Activated T-helper 1 cell treated with anti-CD3 and anti-CD28 coated beads, Interleukin-12 subunit alpha, Interleukin-12 subunit beta, Interleukin-2, Interleukin-4 antibody, amounts not matched to agents 30 ng/mL and 10 ng/mL and 1 ng/mL, durations not matched to agents 14 hours and 24 hours and 36 hours (primary cell): ENCODE measurements around the gene PPME1. TPM values are rescaled to one million over a fixed set of nuclear protein-coding genes. Genes with fewer than 3 reads are reported as not detected.
"Not testable (repeated sequence)": the region's sequence is repeated elsewhere in the genome, so short reads cannot be mapped to it uniquely, and the experiment has no call there.

Experiments used
- DNase-seq: peaks from one replicate; pipeline ENCODE4 v3.0.0; 2021; ENCODE audit warnings: low spot score
- H3K27ac Mint-ChIP-seq: one replicate; pipeline ENCODE4 v1.8.0; 2021; ENCODE audit warnings: mild to moderate bottlenecking, mixed read lengths
- H3K27me3 Mint-ChIP-seq: one replicate; pipeline ENCODE4 v1.8.0; 2022; ENCODE audit warnings: mild to moderate bottlenecking, moderate library complexity, mixed read lengths; ENCODE audit not compliant: insufficient read depth
- H3K36me3 Mint-ChIP-seq: one replicate; pipeline ENCODE4 v1.8.0; 2021; ENCODE audit warnings: low read depth, mixed read lengths
- H3K4me1 Mint-ChIP-seq: one replicate; pipeline ENCODE4 v1.8.0; 2021; ENCODE audit warnings: low read depth, mixed read lengths
- H3K4me3 Mint-ChIP-seq: one replicate; pipeline ENCODE4 v1.8.0; 2021; ENCODE audit warnings: mild to moderate bottlenecking, moderate library complexity, mixed read lengths
- H3K9me3 Mint-ChIP-seq: one replicate; pipeline ENCODE4 v1.8.0; 2021; ENCODE audit warnings: mixed read lengths
- intact Hi-C: fragments of 100-400 bp; cut with micrococcal nuclease; formaldehyde crosslinking; loops from one replicate; pipeline ENCODE4 v1.15.1; 2024
- total RNA-seq: library from RNA; stranded (reverse); gene quantifications from 2 replicates; pipeline ENCODE4 v1.2.3, GENCODE V29; 2022

Gene PPME1
- 64.8 and 68.1 TPM in 2 replicates for total RNA-seq

GRCh38 chr11:74170694-74171629, at the start of gene PPME1, which contains the start of gene C2CD3:
PPME1 (plus strand) TSS chr11:74171289; CDS start chr11:74171422, 133 bp downstream.
C2CD3 (minus strand) TSS chr11:74171002; CDS start chr11:74170792, 210 bp downstream.
- intact Hi-C loops: loop anchor here (1.0 to 2.0 kb wide), 11 partner anchors 176 to 573 kb away; partner anchors contain the start of genes COA4, FAM168A, LIPT2 and PAAF1
- H3K27ac Mint-ChIP-seq: no peak within 1 kb of the TSS
- no peaks in the 10 kb centered on the region for H3K27me3 Mint-ChIP-seq
- peak; percentile 99 for DNase-seq
- H3K4me1 Mint-ChIP-seq: peaks cover 11% of the 10 kb centered on the region
- H3K9me3 Mint-ChIP-seq: no peaks in the 10 kb centered on the region
- no peak within 1 kb of the TSS for H3K4me3 Mint-ChIP-seq
- peaks cover 7% of the 10 kb centered on the region for H3K36me3 Mint-ChIP-seq

GRCh38 chr11:74121804-74122203, 49.3 kb upstream of the PPME1 start:
- Mint-ChIP-seq H3K4me1 (no peaks in the 10 kb centered on the region), H3K36me3 (peaks cover 19% of the 10 kb centered on the region), H3K9me3 (peaks cover 5% of the 10 kb centered on the region), H3K27me3 (no peaks in the 10 kb centered on the region), H3K27ac (peak overlapping the region; percentile 6), H3K4me3 (no peak overlapping the region)
- no peak for DNase-seq
- intact Hi-C loops: no loop called here

GRCh38 chr11:74123008-74123448, 48.1 kb upstream of the PPME1 start:
- intact Hi-C loops: no loop called here
- Mint-ChIP-seq H3K4me3 (no peak overlapping the region), H3K36me3 (peaks cover 19% of the 10 kb centered on the region), H3K27me3 (no peaks in the 10 kb centered on the region), H3K4me1 (no peaks in the 10 kb centered on the region), H3K27ac (no peak overlapping the region), H3K9me3 (peaks cover 5% of the 10 kb centered on the region)
- DNase-seq: no peak

GRCh38 chr11:74129121-74129520, 42.0 kb upstream of the PPME1 start:
- intact Hi-C loops, DNase-seq, H3K4me1 Mint-ChIP-seq, H3K27ac Mint-ChIP-seq, H3K9me3 Mint-ChIP-seq, H3K27me3 Mint-ChIP-seq, H3K4me3 Mint-ChIP-seq: not testable (repeated sequence)
- peaks cover 20% of the 10 kb centered on the region for H3K36me3 Mint-ChIP-seq

- Mint-ChIP-seq H3K4me3 (no peak overlapping the region), H3K27me3 (no peaks in the 10 kb centered on the region), H3K9me3 (no peaks in the 10 kb centered on the region), H3K36me3 (peaks cover 27% of the 10 kb centered on the region), H3K4me1 (no peaks in the 10 kb centered on the region), H3K27ac (no peak overlapping the region)
- DNase-seq: no peak
- intact Hi-C loops: no loop called here
These were observed 38.3 kb upstream of the PPME1 start for GRCh38 chr11:74132833-74133232.

- Mint-ChIP-seq H3K27me3 (no peaks in the 10 kb centered on the region), H3K4me1 (no peaks in the 10 kb centered on the region), H3K27ac (no peak overlapping the region), H3K9me3 (no peaks in the 10 kb centered on the region), H3K36me3 (peaks cover 31% of the 10 kb centered on the region), H3K4me3 (no peak overlapping the region)
- intact Hi-C loops: no loop called here
- no peak for DNase-seq
These were observed 37.7 kb upstream of the PPME1 start for GRCh38 chr11:74133436-74133835.

- no peak for DNase-seq
- Mint-ChIP-seq H3K9me3 (no peaks in the 10 kb centered on the region), H3K36me3 (peaks cover 32% of the 10 kb centered on the region), H3K4me1 (no peaks in the 10 kb centered on the region), H3K27ac (no peak overlapping the region), H3K27me3 (no peaks in the 10 kb centered on the region), H3K4me3 (no peak overlapping the region)
- intact Hi-C loops: no loop called here
These were observed 36.4 kb upstream of the PPME1 start for GRCh38 chr11:74134661-74135060.

- Mint-ChIP-seq H3K27me3 (no peaks in the 10 kb centered on the region), H3K36me3 (peaks cover 29% of the 10 kb centered on the region), H3K27ac (no peak overlapping the region), H3K4me1 (no peaks in the 10 kb centered on the region), H3K9me3 (no peaks in the 10 kb centered on the region), H3K4me3 (no peak overlapping the region)
- no peak for DNase-seq
- intact Hi-C loops: no loop called here
These were observed 35.8 kb upstream of the PPME1 start for GRCh38 chr11:74135127-74135840.

GRCh38 chr11:74138021-74138420, 33.1 kb upstream of the PPME1 start:
- Mint-ChIP-seq H3K4me1 (no peaks in the 10 kb centered on the region), H3K9me3 (no peaks in the 10 kb centered on the region), H3K27me3 (no peaks in the 10 kb centered on the region), H3K27ac (no peak overlapping the region), H3K4me3 (no peak overlapping the region), H3K36me3 (peaks cover 15% of the 10 kb centered on the region)
- intact Hi-C loops: no loop called here
- no peak for DNase-seq

GRCh38 chr11:74138572-74138971, 32.5 kb upstream of the PPME1 start:
- H3K4me1 Mint-ChIP-seq: no peaks in the 10 kb centered on the region
- H3K9me3 Mint-ChIP-seq: no peaks in the 10 kb centered on the region
- no peaks in the 10 kb centered on the region for H3K27me3 Mint-ChIP-seq
- peaks cover 15% of the 10 kb centered on the region for H3K36me3 Mint-ChIP-seq
- intact Hi-C loops: no loop called here
- H3K27ac Mint-ChIP-seq: no peak overlapping the region
- no peak overlapping the region for H3K4me3 Mint-ChIP-seq
- DNase-seq: no peak

GRCh38 chr11:74139151-74139918, 31.8 kb upstream of the PPME1 start:
- H3K9me3 Mint-ChIP-seq: no peaks in the 10 kb centered on the region
- peaks cover 15% of the 10 kb centered on the region for H3K36me3 Mint-ChIP-seq
- no peaks in the 10 kb centered on the region for H3K4me1 Mint-ChIP-seq
- H3K4me3 Mint-ChIP-seq: no peak overlapping the region
- no peak overlapping the region for H3K27ac Mint-ChIP-seq
- no peak for DNase-seq
- H3K27me3 Mint-ChIP-seq: no peaks in the 10 kb centered on the region
- intact Hi-C loops: no loop called here

- peaks cover 18% of the 10 kb centered on the region for H3K36me3 Mint-ChIP-seq
- H3K4me1 Mint-ChIP-seq, DNase-seq, H3K27me3 Mint-ChIP-seq, H3K9me3 Mint-ChIP-seq, H3K27ac Mint-ChIP-seq, intact Hi-C loops, H3K4me3 Mint-ChIP-seq: not testable (repeated sequence)
These were observed 31.1 kb upstream of the PPME1 start for GRCh38 chr11:74139919-74140431.
